IPS DF 19.7 (cell line): Measurements from ENCODE around the gene LAX1.
"Not testable (repeated sequence)": the region's sequence is repeated elsewhere in the genome, so short reads cannot be mapped to it uniquely, and the experiment has no call there.

Experiments
- DNase-seq: peaks from one replicate; pipeline ENCODE4 v3.0.0-alpha.2; 2013; ENCODE audit warnings: low read depth, low spot score

Gene LAX1, protein sequence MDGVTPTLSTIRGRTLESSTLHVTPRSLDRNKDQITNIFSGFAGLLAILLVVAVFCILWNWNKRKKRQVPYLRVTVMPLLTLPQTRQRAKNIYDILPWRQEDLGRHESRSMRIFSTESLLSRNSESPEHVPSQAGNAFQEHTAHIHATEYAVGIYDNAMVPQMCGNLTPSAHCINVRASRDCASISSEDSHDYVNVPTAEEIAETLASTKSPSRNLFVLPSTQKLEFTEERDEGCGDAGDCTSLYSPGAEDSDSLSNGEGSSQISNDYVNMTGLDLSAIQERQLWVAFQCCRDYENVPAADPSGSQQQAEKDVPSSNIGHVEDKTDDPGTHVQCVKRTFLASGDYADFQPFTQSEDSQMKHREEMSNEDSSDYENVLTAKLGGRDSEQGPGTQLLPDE

DNA sequence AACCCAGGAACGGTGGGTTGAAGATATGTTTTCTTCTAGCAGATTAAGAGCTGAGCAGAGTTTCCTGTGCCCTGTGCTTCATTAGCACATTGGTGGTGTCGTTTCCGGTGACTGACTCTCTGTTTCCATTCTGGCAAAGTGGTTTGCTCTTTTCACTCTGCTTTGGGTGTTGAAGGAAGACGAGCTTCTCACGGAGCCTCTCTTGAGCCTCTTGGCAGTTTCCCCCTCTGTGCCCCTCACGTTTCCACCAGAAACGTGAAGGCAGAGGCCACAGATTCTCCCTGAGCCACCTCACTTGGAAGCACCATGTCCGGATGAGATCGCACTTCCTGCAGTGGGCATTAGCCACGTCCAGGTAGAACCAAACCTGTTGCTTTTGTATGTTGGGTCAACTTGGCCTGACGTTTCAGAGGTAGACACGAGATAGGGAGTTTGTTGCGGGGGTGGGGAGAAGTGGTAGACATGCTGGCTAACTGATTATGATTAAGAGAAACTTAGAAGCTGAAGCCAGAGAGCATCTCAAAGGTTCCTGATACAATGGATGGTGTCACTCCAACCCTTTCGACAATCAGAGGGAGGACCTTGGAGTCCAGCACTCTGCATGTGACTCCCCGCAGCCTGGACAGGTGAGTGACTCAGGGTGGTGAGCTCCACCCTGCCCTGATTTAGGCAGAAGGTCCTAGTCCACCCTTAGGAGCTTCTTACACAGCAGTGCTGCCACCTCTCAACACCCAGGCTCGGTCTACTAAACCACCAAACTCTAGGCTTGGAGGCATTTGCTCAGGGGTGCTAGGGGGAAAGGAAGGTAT is at the start of gene LAX1:
TSS of gene LAX1 (plus strand) at position 155 of the 809 bp plus-strand sequence. CDS start at position 538, 383 bp downstream.
- DNase-seq: no peak

DNA sequence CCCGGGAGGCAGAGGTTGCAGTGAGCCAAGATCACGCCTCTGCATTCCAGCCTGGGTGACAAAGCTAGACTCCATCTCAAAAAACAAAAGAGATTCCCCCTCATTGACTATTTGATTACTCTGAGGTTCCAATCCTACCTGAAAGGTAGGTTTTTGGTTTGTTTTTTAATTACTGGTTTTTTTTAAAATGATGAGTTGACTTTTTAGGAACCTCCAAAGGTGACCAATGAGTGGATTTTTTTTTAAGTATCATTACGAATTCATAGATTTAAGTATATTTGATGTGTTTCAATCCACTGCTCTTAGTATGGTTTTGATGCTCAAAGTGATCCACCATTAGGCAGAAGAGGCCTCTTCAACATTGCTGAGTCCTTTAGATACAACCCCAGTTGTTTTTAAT is 47.9 kb upstream of the LAX1 start:
- no peak for DNase-seq

DNA sequence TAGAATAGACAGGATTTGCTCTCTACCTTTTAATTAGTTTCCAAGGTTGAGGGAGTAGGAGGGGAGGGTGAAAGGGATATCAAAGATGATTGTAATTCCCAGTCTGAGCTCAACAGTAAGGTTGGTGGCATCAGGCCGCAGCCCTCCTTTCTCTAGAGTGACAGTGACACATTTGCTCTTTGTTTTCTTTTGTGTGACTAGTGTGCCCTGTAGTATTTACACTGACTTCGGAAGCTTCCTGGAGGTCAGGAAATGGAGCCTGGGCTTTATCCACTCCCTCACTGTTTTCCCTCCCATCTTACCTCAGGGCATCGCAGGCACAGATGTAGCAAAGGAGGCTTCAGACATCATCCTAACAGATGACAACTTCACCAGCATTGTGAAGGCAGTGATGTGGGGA is 44.7 kb upstream of the LAX1 start:
- DNase-seq: no peak

DNA sequence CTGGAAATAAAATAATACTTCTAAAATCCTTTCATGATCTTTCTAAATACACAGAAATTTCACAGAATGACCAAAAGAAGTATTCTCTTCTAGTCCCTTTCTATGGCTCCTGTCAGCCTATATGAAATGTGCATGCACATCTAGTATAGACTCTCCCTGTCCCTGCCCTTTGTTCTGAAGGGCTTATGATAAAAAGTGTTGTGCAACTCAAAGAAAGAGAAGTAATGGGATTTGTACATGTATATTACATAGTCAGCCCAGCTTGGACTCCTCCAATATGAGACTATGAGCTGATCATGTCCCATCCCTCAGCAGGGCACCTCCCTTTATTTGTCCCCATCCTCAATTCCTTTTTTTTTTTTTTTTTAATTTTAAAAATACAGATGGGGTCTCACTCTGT is 42.1 kb upstream of the LAX1 start:
- DNase-seq: no peak

DNA sequence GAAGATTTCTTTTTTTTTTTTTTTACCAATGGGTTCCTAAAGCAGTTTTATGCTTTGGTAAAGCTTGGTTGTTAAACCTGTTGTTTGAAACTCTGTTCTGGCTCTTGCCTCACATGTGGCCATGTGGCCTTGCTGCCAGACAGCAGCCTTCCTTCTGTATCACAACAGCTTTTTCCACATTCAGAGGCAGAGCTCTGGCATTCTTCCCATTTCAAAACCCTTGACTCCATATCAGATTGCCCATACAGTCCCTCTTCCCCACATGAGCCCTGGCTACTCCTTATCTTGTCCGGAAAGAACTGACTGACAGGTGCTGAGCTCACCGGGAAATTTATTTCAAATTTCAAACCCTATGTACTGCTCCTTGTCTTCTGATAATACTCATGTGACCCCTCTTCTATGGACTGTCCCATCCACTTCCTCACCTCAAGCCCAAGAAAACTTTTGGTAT is 38.5 kb upstream of the LAX1 start:
- DNase-seq: no peak

DNA sequence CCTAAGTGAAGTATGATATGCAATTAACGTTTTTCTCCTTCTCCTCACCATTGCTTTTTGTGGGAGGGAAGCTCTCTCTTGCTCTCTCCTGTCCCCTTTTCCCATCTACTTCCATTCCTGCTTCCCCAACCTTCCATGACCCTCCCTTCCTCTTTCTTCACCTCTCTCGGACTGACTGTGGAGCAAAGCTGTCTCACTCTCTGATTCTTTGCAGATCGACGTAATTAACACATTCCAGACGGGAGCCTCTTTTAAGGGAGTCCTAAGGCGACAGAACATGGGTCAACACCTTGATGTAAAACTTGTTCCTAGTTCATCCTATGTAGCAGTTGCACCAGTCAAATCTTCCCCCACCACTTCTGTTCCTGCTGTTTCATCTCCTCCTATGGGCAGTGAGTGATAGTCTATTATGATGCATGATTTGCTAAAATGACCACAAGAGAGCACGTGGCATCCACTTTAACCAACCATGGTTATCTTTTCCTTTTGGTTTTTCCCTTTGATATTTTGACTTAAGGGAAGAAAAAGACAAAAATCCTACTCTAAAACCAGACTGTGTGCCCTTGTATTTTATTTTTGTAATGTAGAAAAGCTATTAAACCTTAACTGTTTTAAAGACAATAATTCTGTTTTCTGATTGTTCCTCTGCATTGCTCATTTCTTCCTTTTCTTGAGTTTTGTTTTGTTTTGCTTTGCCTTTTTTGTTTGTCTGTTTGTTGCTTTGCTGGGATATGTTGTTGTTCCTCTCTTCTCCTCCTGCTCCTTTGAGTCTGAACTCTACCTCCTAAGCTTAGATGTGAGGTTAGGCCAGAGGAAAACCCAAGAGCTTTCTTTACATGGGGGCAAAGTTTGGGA is 31.7 kb upstream of the LAX1 start:
- DNase-seq: no peak

DNA sequence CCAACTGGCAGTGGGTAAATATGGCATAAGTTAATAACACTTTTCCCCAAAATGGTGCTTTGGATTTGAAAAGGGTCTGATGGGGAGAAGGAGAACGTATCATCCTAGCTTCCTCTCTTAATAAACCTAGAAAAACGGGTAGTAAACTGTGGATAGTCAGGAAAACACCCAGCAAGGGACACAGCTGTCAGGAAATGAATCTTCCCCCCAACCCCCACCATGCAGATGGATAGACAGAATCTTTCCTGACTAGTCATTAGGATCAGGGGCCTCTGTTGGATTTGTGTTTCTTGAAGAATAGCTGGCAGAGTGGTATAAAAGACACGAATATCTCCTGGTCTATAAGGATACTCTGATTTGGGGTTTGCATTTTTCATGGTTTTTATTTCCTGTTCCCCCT is 22.5 kb upstream of the LAX1 start:
- no peak for DNase-seq

DNA sequence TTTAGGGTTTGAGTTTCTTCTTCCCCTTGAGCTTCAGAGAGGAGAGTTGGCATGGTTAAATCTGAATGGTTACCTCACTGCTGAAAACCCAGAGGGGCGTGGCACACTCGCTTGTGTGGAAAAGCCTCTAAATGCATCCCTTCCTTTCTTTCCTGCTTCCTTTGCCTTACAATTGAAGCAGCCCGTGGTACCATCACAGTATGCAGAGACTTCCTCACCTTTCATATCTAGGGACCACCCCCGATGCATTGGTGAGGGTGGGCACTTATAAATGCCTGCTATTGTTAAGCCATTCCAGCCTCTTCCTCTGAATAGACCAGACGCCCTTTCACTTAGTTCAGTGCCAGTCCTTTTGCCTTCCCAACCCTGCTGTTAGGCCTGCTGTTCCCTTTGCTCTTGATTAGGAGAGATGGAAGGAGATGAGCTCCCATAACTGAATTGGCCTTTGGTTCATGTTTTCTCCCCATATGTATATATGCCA is 21.9 kb upstream of the LAX1 start:
- no peak for DNase-seq

DNA sequence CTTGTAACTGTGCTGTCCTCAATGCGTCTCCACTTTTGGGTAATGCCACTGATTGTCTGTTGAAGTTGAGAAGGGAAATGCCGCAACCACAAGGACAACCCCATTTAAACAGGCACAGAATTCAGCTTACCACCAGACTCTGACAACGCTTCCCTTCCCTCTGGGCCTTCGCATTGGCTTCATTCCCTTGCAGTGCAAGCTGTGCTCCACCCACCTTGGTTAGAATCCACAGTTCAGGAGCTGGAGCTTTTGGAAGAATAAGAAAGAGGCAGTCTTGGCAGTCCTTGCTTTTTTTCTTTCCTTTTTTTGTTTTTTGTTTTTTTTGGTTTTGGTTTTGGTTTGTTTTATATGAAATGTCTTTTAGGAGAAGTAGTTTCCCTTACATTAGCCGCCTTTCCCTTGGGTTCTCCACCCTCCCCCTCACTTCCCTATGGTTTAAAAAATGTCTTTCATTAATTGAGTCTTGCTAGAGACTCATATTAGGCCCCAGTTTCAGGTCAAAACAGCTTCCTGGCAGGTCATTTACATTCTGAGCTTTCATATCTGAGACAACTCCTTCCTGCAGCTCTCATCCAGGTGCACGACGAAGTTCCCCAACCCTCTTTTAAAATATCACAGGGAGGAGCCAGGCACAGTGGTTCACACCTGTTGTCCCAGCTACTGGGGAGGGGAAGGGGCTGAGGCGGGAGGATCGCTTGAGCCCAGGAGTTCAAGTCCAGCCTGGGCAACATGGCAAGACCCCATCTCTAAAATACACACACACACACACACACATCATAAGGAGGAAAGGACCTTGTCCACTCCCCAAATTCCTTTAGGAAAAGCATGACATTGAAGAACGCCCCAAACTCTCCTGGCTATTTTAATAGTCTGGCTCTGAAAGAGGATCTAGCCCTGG is 20.7 kb upstream of the LAX1 start:
- no peak for DNase-seq

DNA sequence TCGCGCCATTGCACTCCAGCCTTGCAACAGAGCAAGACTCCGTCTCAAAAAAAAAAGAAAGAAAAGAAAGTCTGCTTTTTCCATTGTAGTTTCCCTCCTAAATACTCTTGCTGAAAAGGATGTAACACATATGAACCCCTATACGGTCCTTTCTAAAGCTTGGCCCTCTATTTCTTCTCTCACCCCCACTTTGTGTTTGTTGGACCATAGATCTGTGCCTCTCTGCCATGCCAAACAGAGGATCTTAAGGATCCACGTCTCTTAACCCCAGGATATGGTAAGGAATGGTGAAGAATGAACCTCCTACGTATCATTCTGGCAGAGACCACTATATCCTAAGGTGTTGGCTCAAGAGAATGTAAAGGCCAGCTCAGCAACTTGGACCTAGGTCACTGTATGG is 18.7 kb upstream of the LAX1 start:
- no peak for DNase-seq

DNA sequence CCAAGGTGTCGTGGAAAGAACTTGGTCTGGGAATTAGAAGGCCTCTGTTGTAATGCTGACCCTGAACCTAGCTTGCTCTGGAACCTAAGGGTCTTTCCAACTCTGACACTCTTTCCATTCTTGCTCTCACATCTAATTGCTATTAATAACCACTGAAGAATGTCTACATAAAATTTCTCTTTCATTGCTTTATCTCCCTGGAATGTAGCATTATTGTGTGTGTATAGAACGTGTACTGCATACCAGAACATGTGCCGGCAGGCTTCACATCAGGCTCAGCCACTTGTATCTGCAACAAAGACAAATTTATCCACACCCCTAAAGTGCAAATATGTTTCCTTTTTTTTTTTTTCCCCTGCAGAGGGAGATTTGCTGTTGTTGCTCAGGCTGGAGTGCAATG is 13.9 kb upstream of the LAX1 start:
- DNase-seq: no peak

DNA sequence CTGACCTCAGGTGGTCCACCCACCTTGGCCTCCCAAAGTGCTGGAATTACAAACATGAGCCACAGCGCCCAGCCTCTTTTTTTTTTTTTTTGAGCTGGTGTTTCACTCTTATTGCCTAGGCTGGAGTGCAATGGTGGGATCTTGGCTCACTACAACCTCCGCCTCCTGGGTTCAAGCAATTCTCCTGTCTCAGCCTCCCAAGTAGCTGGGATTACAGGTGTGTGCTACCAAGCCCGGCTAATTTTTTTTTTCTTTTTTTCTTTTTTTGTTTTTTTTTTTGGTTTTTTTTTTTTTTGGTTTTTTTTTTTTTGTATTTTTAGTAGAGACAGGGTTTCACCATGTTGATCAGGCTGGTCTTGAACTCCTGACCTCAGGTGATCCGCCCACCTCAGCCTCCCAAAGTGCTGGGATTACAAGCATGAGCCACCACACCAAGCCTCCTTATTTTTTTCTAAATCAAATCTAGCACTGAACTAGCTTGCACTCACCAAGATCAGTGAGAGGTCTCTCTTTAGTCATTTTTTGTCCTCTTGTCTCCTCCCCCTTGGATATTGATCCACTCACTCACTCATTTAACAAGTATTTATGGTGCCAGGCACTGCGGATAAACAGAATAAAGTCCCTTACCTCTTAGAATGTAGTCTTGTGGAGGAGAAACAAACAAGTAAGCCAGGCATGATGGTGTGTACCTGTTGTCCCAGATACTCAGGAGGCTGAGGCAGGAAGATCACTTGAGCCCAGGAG is 13.2 kb upstream of the LAX1 start:
- not testable (repeated sequence) for DNase-seq

DNA sequence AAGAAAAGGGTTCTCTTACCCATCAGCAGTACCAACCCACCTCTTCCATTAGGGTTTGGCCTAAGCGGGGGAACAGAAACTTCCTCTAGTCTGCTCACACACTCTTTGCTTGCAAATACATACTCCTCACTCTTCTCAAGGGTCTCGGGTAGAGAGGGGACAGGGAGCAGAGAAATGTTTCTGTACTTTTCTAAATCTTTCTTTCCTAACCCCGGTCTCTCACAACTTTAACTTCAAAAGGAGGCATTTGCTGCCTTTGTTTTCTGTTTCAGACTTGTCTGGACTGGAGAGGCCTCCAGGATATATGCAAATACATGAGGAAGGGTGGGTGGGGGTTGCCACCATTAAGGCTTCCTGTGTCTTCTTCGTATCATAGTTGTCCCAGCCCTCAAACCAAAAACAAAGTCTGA is 10.5 kb upstream of the LAX1 start:
- DNase-seq: no peak

DNA sequence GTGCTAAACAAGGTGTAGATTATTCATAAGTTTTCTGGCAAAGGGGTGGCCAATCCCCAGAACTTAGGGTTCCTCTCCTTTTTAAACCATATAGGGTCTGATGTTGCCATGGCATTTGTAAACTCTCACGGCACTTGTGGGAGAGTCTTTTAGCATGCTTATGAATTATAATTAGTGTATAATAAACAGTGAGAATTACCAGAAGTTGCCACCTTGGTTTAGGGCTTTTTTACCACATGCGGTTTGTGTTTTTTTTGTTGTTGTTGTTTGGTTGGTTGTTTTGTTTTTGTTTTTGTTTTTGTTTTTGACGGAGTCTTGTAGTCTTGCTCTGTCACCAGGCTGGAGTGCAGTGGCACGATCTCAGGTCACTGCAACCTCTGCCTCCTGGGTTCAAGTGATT is 8.9 kb upstream of the LAX1 start:
- DNase-seq: no peak

DNA sequence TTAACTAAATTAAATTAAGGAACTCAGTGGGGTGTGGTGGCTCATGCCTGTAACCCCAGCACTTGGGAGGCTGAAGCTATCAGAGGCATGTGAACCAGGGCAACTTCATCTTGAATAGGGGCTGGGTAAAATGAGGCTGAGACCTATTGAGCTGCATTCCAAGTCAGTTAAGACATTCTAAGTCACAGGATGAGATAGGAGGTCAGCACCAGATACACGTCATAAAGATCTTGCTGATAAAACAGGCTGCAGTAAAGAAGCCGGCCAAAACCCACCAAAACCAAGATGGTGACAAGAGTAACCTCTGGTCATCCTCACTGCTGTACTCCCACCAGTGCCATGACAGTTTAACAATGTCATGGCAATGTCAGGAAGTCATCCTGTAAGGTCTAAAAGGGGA is 6.2 kb upstream of the LAX1 start:
- DNase-seq: not testable (repeated sequence)

DNA sequence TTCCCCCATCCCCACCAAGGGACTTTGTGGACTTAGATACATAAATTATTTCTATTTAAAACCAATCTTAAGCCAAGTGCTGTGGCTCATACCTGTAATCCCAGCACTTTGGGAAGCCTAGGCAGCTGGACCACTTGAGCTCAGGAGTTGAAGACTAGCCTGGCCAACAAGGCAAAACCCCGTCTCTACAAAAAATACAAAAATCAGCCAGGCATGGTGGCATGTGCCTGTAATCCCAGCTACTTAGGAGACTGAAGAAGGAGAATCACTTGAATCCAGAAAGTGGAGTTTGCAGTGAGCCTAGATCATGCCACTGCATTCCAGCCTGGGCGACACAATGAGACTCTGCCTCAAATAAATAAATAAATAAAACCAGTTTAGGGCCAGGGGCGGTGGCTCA is 4.5 kb upstream of the LAX1 start:
- no peak for DNase-seq

DNA sequence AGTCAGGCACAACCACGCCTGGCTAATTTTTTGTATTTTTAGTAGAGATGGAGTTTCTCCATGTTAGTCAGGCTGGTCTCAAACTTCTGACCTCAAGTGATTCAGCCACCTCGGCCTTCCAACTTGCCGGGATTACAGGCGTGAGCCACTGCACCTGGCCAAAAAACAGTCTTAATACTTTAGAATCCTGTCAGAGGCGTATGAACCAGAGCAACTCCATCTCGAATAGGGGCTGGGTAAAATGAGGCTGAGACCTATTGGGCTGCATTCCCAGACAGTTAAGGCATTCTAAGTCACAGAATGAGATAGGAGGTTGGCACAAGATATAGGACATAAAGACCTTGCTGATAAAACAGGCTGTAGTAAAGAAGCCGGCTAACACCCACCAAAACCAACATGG is 3.0 kb upstream of the LAX1 start:
- not testable (repeated sequence) for DNase-seq

DNA sequence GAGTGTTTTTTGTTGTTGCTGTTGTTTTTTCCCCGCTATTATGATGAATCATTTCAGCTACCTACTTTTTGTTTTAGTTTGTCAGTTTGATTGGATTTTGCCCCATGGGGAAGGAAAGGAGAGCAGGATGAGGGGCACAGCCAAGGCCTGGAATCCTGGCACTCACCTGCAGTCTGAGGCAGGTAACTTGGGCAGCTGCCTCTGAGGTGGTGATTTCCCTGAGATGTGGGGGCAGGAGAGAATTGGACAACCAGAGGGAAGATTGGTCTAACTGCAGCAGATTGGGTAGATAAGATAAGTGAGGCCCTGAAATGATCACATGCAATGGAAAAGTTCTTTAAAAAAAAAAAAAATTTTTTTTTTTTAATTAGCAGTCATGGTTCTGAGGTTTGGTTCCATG is 1.5 kb upstream of the LAX1 start:
- DNase-seq: no peak

DNA sequence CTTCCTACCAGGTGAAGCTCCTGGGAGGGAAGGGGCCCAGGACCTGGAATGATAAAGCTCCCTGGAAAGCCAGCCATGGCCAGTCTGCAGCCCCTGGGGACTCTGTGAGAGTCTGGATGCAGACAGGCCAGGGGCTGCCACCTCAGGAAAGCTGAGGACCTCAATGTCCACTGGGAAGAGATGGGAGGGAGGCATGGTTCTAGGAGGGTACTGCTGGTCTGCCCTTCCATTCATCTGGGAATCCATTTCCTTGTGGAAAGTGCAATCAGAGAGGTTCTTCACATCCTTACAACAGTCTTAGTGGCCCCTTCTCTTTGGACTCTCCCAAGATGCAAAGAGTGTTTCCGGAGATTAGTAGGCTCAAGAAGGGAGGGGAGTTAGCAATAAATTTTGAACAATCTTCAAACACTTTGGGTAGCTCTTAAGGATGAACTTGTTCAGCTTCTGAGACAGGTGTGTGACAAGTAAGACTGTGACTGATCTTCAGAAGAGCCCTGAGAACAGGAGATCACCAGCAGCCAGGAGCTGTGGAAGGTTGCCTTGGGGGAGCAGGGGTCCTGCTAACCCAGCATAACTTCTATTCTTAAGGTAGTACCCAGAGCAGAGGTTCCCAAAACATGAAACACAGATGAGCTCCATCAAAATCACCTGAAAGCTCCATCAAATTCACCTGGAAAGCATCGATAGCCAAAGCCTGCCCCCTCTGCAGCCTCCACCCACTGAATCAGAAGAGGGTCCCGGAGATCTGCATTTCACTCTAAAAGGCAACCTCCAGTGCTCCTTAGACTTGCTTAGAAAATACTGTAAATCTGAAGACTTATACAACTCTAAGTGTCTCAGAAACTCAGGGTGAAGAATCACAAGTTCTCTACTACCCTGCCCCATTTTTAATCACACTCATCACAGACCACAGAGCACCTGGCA is 616 bp upstream of the LAX1 start:
- no peak for DNase-seq
